IMR-90 (cell line): ENCODE measurements around the gene GRAMD1B. TPM values are rescaled to one million over a fixed set of nuclear protein-coding genes. Genes with fewer than 3 reads are reported as not detected.

Experiments
- ATAC-seq: fragments of 200-7000 bp; cut with Tn5 transposase; 2 replicates; pipeline ENCODE4 v1.9.1; 2020; ENCODE audit warnings: low read depth, mild to moderate bottlenecking, moderate library complexity
- BruUV-seq: library from RNA; stranded (reverse); fragments of 400-500 nt; replicated peaks from 2 replicates; lab custom pipeline; 2021; lab: Mats Ljungman, UMichigan
- CTCF ChIA-PET: fragments of 300-600 bp; formaldehyde crosslinking; extraction: SDS; loops from one replicate; lab custom pipeline; 2021; ENCODE audit warnings: antibody characterized with exemption; lab: Yijun Ruan, JAX
- POLR2A ChIA-PET: fragments of 300-600 bp; sonication (Branson Sonifier 250); formaldehyde crosslinking; loops from one replicate; lab custom pipeline; 2022; ENCODE audit warnings: antibody characterized with exemption; ENCODE audit not compliant: unreplicated experiment; lab: Charles Lee
- DNase-seq: peaks from one replicate; pipeline ENCODE4 v3.0.0; 2013
- H2AFZ ChIP-seq: replicated peaks from 2 replicates; pipeline ENCODE3; 2013; ENCODE audit warnings: low read length, mild to moderate bottlenecking; ENCODE audit not compliant: poor library complexity
- H2AK5ac ChIP-seq: 2 replicates; pipeline ENCODE4 v1.6.1; 2013; ENCODE audit warnings: low read depth, low read length, inconsistent platforms
- H2AK9ac ChIP-seq: replicated peaks from 2 replicates; pipeline ENCODE3; 2013; ENCODE audit warnings: mild to moderate bottlenecking, low read depth, low read length, moderate library complexity; ENCODE audit not compliant: poor library complexity
- H2BK120ac ChIP-seq: 2 replicates; pipeline ENCODE4 v1.6.1; 2013; ENCODE audit warnings: low read depth, low read length, inconsistent platforms
- H2BK15ac ChIP-seq: 3 replicates; pipeline ENCODE4 v1.6.1; 2013; ENCODE audit warnings: low read depth, low read length, inconsistent platforms
- H2BK20ac ChIP-seq: 2 replicates; pipeline ENCODE4 v1.6.1; 2013; ENCODE audit warnings: low read depth, mild to moderate bottlenecking, inconsistent platforms, low read length, moderate library complexity
- H2BK5ac ChIP-seq: 2 replicates; pipeline ENCODE4 v1.6.1; 2013; ENCODE audit warnings: mild to moderate bottlenecking, low read depth, low read length, inconsistent platforms; ENCODE audit not compliant: poor library complexity, severe bottlenecking
- H3K14ac ChIP-seq: replicated peaks from 2 replicates; pipeline ENCODE4 v1.6.1; 2013; ENCODE audit warnings: low read depth, low read length, inconsistent platforms
- H3K18ac ChIP-seq: 2 replicates; pipeline ENCODE4 v1.6.1; 2013; ENCODE audit warnings: low read depth, low read length, control low read depth
- H3K23ac ChIP-seq: 2 replicates; pipeline ENCODE4 v1.6.1; 2013; ENCODE audit warnings: low read depth, low read length, inconsistent platforms
- H3K27ac ChIP-seq: 2 replicates; pipeline ENCODE4 v1.5.1; 2013; ENCODE audit warnings: mild to moderate bottlenecking, control low read depth, low read length; ENCODE audit not compliant: insufficient read depth
- H3K27me3 ChIP-seq: 2 replicates; pipeline ENCODE4 v1.6.1; 2013; ENCODE audit warnings: low read length; ENCODE audit not compliant: control insufficient read depth, insufficient read depth
- H3K36me3 ChIP-seq: 2 replicates; pipeline ENCODE4 v1.6.1; 2013; ENCODE audit warnings: low read length, mixed read lengths; ENCODE audit not compliant: control insufficient read depth, insufficient read depth
- H3K4ac ChIP-seq: 2 replicates; pipeline ENCODE4 v1.6.1; 2013; ENCODE audit warnings: low read depth, low read length, inconsistent platforms
- H3K4me1 ChIP-seq: 2 replicates; pipeline ENCODE4 v1.6.1; 2013; ENCODE audit warnings: low read length, mixed read lengths; ENCODE audit not compliant: control insufficient read depth, insufficient read depth
- H3K4me2 ChIP-seq: 2 replicates; pipeline ENCODE4 v1.6.1; 2013; ENCODE audit warnings: low read depth, mild to moderate bottlenecking, control low read depth, low read length, moderate library complexity
- H3K4me3 ChIP-seq: 2 replicates; pipeline ENCODE4 v1.5.1; 2013; ENCODE audit warnings: low read depth, mild to moderate bottlenecking, control low read depth, low read length, moderate library complexity; ENCODE audit not compliant: insufficient read depth
- H3K56ac ChIP-seq: 2 replicates; pipeline ENCODE4 v1.6.1; 2013; ENCODE audit warnings: low read length, inconsistent platforms; ENCODE audit not compliant: insufficient read depth; ENCODE audit errors: extremely low read depth
- H3K79me1 ChIP-seq, 2 experiments: 2 replicates each; pipeline ENCODE4 v1.6.1; 2013; ENCODE audit warnings: low read length in 2 of 2, inconsistent platforms in 1 of 2, low read depth in 1 of 2
- H3K9ac ChIP-seq: 2 replicates; pipeline ENCODE4 v1.6.1; 2013; ENCODE audit warnings: low read depth, low read length, control low read depth
- H3K9me1 ChIP-seq: 2 replicates; pipeline ENCODE4 v1.6.1; 2013; ENCODE audit warnings: low read length, inconsistent platforms; ENCODE audit not compliant: insufficient read depth
- H3K9me3 ChIP-seq: 2 replicates; pipeline ENCODE4 v1.6.1; 2013; ENCODE audit warnings: low read length; ENCODE audit not compliant: control insufficient read depth, insufficient read depth
- H4K20me1 ChIP-seq: 2 replicates; pipeline ENCODE4 v1.6.1; 2013; ENCODE audit warnings: low read length, inconsistent platforms; ENCODE audit not compliant: insufficient read depth
- H4K5ac ChIP-seq: 2 replicates; pipeline ENCODE4 v1.6.1; 2013; ENCODE audit warnings: mild to moderate bottlenecking, low read depth, low read length, control low read depth
- H4K8ac ChIP-seq, 2 experiments: 2 replicates each; pipeline ENCODE4 v1.6.1; 2013; ENCODE audit warnings: low read depth in 2 of 2, low read length in 2 of 2, control low read depth in 1 of 2, inconsistent platforms in 1 of 2
- H4K91ac ChIP-seq: 2 replicates; pipeline ENCODE4 v1.6.1; 2013; ENCODE audit warnings: low read depth, low read length, inconsistent platforms; ENCODE audit not compliant: insufficient read depth
- CEBPB ChIP-seq: IDR thresholded peaks from 2 replicates; pipeline ENCODE4 v1.6.1; 2012; ENCODE audit warnings: low read depth, low read length, improper control_type of control experiment
- CHD1 ChIP-seq: IDR thresholded peaks from 2 replicates; pipeline ENCODE4 v1.6.1; 2012; ENCODE audit warnings: low read depth, low read length, improper control_type of control experiment
- CTCF ChIP-seq: conservative IDR thresholded peaks from 2 replicates; pipeline ENCODE4 v1.5.1; 2012; ENCODE audit warnings: mild to moderate bottlenecking, low read depth, low read length, improper control_type of control experiment
- FOS ChIP-seq: fragments of 150-350 bp; IDR thresholded peaks from 2 replicates; pipeline ENCODE4 v1.6.1; 2016; ENCODE audit warnings: low read depth, low read length
- MXI1 ChIP-seq: IDR thresholded peaks from 2 replicates; pipeline ENCODE4 v1.6.1; 2012; ENCODE audit warnings: low read depth, mild to moderate bottlenecking, low read length, moderate library complexity, borderline replicate concordance
- NFE2L2 ChIP-seq: fragments of 150-350 bp; IDR thresholded peaks from 2 replicates; pipeline ENCODE4 v1.6.1; 2016; ENCODE audit warnings: low read depth, mild to moderate bottlenecking, low read length
- RCOR1 ChIP-seq: IDR thresholded peaks from 2 replicates; pipeline ENCODE4 v1.6.1; 2012; ENCODE audit warnings: mild to moderate bottlenecking, low read length, improper control_type of control experiment; ENCODE audit not compliant: insufficient replicate concordance
- RFX5 ChIP-seq: IDR thresholded peaks from 2 replicates; pipeline ENCODE4 v1.8.0; 2012; ENCODE audit warnings: low read depth, mild to moderate bottlenecking, low read length, moderate library complexity
- WGBS, 2 experiments: methylation state at CpG; one replicate each; pipeline versions ENCODE4 v1.1.5 to v1.1.7; 2013; ENCODE audit warnings: missing lambda C conversion rate in 2 of 2; ENCODE audit not compliant: insufficient read length in 1 of 2; ENCODE audit errors: extremely low coverage in 2 of 2; 5-methylcytosine and 5-hydroxymethylcytosine counted together
- dilution Hi-C: fragments of 300-500 bp; cut with HindIII; formaldehyde crosslinking; loops from one replicate; pipeline ENCODE4 v1.14.3; 2018; ENCODE audit warnings: low sequenced_read_pairs; ENCODE audit not compliant: unreplicated experiment
- in situ Hi-C: fragments of 300-500 bp; cut with MboI; formaldehyde crosslinking; loops from 3 replicates; pipeline ENCODE4 v1.14.3; 2019; ENCODE audit warnings: low sequenced_read_pairs, inconsistent platforms, mixed read lengths
- intact Hi-C: fragments of 100-400 bp; cut with micrococcal nuclease; formaldehyde crosslinking; loops from 2 replicates; pipeline ENCODE4 v1.10.0; 2022
- polyA plus RNA-seq, 3 experiments: library from polyadenylated mRNA; depleted of rRNA; stranded (reverse); fragments of >200 nt; gene quantifications; 2 replicates each; pipeline ENCODE4 v1.2.3, GENCODE V29; 2012; ENCODE audit warnings: low replicate concordance in 1 of 3
- total RNA-seq: library from RNA; depleted of rRNA; stranded (reverse); fragments of >200 nt; gene quantifications from 2 replicates; pipeline ENCODE4 v1.2.3, GENCODE V29; 2012

GRAMD1B gene
- total and polyA plus RNA-seq, 2 of the 4 experiments (the other 2 are of a cell fraction), result 7.1 to 7.2 TPM

- Histone ChIP-seq H4K20me1 (no peaks in the 10 kb centered on the region), H3K9me1 (0 out of 2 replicates have a peak, but pooled peaks cover 3% of the 10 kb centered on the region), H2AFZ (no peak overlapping the region), H4K5ac (no peak overlapping the region), H2BK5ac (no peak overlapping the region), H3K4me2 (no peak overlapping the region), H3K56ac (no peak overlapping the region), H2AK9ac (no peak overlapping the region), H3K27me3 (no peaks in the 10 kb centered on the region), H3K36me3 (no peaks in the 10 kb centered on the region), H4K91ac (no peak overlapping the region), H4K8ac (no peak overlapping the region), H3K4me1 (peaks cover 2% of the 10 kb centered on the region), H2BK15ac (no peak overlapping the region), H3K79me1 (peaks cover 26 to 42% of the 10 kb centered on the region in 2 experiments), H3K9me3 (no peaks in the 10 kb centered on the region), H2BK20ac (no peak overlapping the region), H3K23ac (no peak overlapping the region), H2BK120ac (no peak overlapping the region), H3K27ac (no peak overlapping the region), H2AK5ac (no peak overlapping the region), H3K18ac (no peak overlapping the region), H3K9ac (no peak overlapping the region), H3K14ac (no peak overlapping the region), H3K4ac (no peak overlapping the region), H3K4me3 (no peak overlapping the region)
- dilution Hi-C loops, result no loop called here
- CTCF ChIA-PET, result no interaction called here
- WGBS, 2 experiments, result no CpG with 5 or more reads among the region's 1 CpG
- intact Hi-C loops, result no loop called here
- POLR2A ChIA-PET, result no interaction called here
- no peak for DNase-seq
- no TSS peak for BruUV-seq
- no peak for ATAC-seq
- no peak for TF ChIP-seq MXI1
- TF ChIP-seq RCOR1, result no peak
- no peak for TF ChIP-seq CHD1
- no peak for TF ChIP-seq FOS
- no peak for TF ChIP-seq CTCF
- TF ChIP-seq NFE2L2, result no peak
- no peak for TF ChIP-seq RFX5
- no peak for TF ChIP-seq CEBPB
- in situ Hi-C loops, result no loop called here
These were observed 39.5 kb downstream of the GRAMD1B start for GRCh38 chr11:123469586-123469985.
